ENCODE results near the gene SFXN3.

Gene SFXN3

GRCh38 chr10:101060951-101061623 lies 30.1 kb downstream of the SFXN3 start:
- peak in 1 of 2 donors; percentile 59 for DNase-seq

- no peak for DNase-seq
These were observed 30.7 kb downstream of the SFXN3 start, which contains the start of gene KAZALD1 for GRCh38 chr10:101061624-101062231. KAZALD1 (plus strand) TSS chr10:101061989; CDS start chr10:101062593, 604 bp downstream.

DNA sequence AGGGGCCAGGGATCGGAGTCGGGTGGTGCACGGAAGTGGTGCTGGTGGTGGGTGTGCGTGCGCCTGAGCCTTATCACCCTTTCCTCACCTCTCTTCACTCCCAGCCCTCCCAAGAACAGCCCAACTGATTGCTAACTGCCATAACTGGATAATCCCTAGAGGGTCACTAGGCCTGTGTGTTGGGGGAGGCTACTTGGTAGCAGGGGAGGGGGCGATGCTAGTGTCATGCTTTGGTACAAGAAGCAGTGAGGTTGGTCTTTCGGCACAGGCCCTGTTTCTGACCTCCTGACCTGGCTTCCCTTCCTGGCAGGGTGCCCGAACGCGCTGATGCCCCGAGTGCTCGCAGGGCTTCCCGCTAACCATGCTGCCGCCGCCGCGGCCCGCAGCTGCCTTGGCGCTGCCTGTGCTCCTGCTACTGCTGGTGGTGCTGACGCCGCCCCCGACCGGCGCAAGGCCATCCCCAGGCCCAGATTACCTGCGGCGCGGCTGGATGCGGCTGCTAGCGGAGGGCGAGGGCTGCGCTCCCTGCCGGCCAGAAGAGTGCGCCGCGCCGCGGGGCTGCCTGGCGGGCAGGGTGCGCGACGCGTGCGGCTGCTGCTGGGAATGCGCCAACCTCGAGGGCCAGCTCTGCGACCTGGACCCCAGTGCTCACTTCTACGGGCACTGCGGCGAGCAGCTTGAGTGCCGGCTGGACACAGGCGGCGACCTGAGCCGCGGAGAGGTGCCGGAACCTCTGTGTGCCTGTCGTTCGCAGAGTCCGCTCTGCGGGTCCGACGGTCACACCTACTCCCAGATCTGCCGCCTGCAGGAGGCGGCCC lies 31.4 kb downstream of the SFXN3 start:
- DNase-seq: peak in 1 of 2 donors; percentile 72

- no peak for DNase-seq
These were observed 32.1 kb downstream of the SFXN3 start for GRCh38 chr10:101063050-101063525.

DNA sequence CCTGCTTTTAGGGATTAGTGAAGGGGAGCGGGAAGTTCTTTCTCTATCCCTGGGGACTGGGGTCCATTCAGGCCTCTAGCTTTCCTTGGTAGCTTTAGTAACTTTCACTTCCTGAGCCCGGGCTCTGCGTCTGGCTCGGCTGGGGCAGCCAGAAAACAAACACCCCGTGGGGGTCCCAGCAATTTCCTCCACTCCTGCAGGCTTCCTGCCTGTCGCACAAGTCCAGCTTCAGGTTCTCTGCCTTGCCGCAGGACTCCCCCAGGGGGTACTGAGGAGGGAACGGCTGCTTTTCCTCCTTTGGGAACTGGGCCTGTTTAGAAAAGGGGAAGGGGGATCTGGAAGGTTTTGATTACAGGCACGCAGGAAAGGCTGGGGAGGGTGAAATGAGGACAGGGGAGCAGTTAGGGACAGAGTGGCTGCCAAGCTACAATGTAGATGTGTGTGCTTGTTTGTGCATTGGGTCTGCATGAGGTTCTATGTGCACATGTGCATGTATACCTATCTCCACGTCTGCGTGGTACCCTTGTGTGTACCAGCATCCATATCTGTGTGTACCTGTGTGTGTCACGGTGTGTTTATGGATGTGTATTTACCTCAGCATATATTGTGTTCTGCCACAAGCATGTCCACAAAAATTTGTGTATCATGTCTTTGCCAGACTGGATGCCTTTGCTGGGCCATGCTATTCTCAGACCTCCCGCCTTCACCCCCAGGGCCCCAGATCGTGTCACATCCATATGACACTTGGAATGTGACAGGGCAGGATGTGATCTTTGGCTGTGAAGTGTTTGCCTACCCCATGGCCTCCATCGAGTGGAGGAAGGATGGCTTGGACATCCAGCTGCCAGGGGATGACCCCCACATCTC lies 32.7 kb downstream of the SFXN3 start:
- DNase-seq: no peak

DNA sequence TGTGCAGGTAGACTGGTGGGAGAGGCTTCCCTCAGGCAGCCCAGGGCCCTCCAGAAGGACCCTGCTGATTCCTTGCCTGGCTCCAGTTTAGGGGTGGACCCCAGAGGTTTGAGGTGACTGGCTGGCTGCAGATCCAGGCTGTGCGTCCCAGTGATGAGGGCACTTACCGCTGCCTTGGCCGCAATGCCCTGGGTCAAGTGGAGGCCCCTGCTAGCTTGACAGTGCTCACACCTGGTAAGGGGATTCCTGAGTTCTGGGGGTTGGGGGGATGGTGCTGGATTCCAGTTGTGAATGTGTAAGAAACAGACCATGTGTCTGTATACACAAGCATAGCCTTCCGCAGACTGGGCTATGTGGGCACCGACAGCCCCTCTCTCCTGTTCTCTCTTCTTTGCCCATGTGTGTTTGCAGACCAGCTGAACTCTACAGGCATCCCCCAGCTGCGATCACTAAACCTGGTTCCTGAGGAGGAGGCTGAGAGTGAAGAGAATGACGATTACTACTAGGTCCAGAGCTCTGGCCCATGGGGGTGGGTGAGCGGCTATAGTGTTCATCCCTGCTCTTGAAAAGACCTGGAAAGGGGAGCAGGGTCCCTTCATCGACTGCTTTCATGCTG lies 33.5 kb downstream of the SFXN3 start:
- DNase-seq: no peak

GRCh38 chr10:101065481-101066145 lies 34.6 kb downstream of the SFXN3 start:
- no peak for DNase-seq

DNA sequence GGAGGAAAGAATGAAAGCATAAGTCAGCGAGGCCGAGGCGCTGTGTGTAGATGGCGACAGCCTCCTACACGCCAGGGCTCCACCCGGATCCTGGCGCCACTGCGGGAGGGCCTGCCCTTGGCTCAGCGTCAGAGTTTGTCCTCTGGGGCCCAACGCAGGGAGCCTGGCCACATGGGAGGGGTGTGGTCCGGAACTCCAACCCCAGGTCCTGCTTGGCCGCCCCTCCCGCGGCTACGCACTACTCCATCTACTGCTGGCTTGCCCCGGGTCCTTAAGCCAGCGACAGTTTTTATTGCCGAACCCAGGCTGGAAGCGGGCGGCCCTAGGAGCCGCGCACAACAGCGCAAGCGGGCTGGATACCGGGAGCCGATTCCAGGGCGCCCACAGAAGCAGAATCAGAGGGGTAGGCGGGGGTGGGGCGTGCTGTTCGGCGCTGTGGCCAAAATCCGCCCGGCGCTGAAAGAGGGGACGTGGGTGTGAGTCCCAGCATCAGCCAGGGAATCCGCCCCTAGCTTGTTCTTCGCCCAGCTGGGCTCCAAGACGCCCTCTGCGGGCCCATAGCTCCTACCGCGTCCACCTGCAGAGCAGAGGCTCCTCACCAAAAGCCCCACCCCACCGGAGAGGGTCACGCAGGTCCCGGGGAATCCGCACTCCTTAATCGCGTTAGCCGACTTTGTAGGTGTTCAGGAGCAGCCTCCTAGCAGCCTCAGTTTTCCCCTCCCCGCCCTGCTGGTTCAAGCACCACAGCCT lies 35.3 kb downstream of the SFXN3 start:
- no peak for DNase-seq

DNA sequence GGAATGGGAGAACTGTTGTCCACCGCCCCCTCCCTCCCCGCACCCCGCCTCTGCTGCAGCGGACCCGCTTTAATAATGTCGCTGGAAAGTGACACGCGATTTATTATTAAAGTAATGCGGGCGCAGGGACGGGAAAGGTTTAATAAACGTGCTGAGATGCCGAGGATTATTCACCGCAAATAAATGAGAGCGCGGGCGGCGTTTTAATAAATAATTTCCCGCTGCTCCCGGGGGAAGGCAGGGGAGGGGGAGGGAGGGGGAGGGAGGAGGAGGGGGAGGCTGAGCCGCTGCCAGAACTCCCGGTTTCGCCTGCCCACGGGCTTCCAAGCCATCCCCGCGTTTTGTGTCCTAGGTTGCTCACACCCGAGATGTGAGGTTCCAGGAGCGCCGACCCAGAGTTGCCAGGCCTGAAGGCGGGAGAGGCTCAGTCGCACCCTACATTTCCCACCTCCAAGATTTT lies 35.9 kb downstream of the SFXN3 start:
- no peak for DNase-seq

- peak; percentile 32 to 64 for DNase-seq
These were observed 36.5 kb downstream of the SFXN3 start for GRCh38 chr10:101067356-101068083.

DNA sequence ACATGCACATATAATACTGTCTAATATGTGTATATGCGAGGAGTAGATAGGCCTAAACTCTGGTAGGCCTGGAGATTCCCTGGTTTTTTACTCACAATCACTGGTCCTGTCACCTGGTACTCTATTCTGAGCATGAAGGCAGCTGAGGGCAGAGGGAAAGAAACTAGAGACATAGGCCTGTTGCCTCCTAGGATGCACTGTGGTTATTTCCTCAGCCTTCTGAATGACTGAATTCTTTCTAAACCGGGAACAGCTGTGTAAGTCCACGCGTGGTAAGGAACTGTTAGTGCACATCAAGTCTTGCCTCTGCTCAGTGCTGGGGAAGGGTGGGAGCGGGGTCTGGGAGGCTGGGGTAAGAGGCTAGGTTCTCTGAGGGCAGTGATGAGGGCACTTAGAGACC lies 38.4 kb downstream of the SFXN3 start:
- DNase-seq: no peak

- DNase-seq: no peak
These were observed 39.1 kb downstream of the SFXN3 start for GRCh38 chr10:101070098-101070497.

- peak; percentile 51 to 83 for DNase-seq
These were observed 40.3 kb downstream of the SFXN3 start for GRCh38 chr10:101071267-101071884.

- no peak for DNase-seq
These were observed 40.9 kb downstream of the SFXN3 start for GRCh38 chr10:101071885-101072433.

DNA sequence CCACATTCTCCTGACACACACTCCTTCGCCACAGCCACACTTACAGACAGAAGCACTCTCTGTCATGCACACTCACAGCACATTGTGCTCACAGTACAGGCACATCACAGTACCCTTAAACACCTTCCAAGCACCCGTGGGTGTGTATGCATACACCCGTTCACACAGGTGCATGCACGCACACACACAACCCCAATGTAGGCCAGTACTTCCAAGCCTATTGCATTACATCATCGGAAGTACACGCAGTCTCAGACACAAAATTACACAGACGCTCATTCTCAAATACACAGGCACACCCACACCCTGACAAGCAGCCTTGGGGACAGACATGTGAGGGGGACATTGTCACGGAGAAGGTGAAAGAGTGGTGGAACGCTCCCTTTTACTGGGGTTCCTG lies 41.9 kb downstream of the SFXN3 start:
- DNase-seq: no peak

DNA sequence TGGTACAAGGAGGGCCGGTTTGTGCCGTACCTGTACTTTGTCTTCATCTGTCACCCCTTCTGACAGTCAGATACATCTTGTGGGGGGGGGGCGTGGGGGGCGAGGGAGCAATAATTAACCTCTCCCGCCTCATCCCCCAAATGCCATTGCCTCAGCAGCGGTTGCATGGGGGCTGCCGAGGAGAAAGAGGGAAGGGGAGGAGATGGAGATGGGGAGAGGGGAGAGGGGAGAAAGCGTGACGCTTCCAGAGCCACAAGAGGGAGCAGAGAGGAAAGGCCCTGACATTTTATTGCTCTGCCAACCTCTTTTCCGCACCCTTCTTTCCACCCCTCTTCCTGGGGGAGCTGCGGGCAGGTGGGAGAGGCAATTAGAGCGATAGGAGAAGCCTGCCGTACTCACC lies 42.6 kb downstream of the SFXN3 start:
- no peak for DNase-seq

DNA sequence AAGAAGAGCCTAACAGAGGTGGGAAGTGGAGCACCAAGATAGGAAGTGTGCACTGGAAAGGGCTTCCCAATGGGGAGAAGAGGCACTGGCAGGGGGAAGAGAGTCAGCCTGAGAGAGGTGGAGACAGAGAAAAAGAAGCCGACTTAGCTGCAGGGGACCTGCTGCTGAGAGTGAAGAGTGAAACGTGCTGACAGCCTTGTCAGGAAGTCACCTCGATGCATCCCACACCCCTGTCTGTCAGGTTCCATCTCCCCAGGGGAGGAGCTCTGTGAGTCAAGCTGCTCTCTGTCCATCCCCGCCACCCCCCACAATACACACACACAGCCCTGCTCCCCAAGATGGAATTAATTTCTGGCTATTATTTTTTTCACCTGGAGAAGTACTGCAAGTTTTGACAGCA lies 44.7 kb downstream of the SFXN3 start:
- no peak for DNase-seq

- no peak for DNase-seq
These were observed 45.6 kb downstream of the SFXN3 start for GRCh38 chr10:101076630-101077029.

DNA sequence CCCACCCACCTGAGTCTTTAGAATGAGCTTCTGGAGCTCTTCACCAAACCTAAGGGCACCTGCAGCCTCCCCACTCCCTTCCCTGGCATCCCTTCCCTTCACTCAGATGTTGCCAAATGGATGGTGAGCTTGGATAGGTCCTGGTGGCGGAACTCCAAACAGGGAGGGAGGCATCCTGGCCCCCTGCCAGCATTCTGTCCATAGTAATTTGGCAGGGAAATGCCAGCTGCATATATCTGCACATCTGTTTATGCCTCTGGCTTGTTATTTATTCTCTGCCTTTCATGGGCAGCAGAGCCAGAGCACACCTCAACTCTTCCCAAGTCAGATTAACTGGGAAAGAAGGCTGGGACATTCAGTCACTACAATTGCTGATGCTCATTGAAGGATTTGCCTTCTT lies 48.8 kb downstream of the SFXN3 start:
- no peak for DNase-seq
